T-helper 9 cell (primary cell): Measurements from ENCODE around the gene DACT3.

Source experiments
- DNase-seq: peaks from one replicate; pipeline ENCODE4 v3.0.0-alpha.2; 2020

DACT3 gene

DNA sequence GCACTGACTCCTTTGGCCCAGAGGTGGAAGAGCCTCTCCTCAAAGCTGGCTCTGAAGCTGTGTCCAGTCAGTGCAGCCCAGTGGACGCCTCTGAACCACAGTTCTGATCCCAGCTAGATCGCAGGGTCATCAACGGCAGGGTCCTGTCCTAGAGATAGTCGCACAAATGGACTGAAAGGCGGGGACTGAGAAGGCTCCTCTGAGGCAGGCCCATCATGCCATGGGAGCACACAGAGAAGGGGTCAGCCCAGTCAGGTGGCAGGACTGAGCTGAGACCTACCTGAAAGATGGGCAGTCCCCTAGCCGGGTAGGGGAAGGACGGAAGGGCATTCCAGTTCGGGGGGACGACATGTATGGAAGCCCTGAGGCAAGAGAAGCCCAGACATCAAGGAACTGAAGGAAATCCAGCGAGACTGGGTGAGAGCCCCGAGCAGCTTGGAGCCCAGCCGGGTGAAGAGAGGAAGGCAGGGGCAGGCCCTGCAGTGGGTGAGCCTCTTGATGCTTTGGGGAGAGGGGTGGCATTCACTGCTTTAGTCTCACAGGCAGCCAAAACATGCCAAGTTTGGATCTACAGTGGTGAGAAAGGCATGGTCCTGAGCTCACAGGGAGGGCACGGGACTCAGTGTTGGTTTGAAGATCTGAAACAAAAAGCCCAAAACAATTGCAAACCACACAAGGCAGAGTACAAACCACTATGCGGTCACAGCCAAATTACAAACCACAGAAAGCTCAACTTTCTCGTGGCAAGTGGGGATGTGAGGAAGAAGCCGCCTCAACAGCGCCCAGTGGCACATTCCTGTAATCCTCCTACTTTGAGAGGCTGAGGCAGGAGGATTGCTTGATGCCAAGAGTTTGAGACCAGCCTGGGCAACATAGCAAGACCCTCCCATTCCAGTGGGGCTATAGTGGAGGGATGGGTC is 49.9 kb downstream of the DACT3 start:
- DNase-seq, result no peak

DNA sequence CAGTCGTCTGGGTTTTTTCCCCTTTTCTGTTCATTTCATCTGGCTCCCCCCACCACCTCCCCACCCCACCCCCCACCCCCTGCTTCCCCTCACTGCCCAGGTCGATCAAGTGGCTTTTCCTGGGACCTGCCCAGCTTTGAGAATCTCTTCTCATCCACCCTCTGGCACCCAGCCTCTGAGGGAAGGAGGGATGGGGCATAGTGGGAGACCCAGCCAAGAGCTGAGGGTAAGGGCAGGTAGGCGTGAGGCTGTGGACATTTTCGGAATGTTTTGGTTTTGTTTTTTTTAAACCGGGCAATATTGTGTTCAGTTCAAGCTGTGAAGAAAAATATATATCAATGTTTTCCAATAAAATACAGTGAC is 50.6 kb downstream of the DACT3 start:
- DNase-seq, result no peak

DNA sequence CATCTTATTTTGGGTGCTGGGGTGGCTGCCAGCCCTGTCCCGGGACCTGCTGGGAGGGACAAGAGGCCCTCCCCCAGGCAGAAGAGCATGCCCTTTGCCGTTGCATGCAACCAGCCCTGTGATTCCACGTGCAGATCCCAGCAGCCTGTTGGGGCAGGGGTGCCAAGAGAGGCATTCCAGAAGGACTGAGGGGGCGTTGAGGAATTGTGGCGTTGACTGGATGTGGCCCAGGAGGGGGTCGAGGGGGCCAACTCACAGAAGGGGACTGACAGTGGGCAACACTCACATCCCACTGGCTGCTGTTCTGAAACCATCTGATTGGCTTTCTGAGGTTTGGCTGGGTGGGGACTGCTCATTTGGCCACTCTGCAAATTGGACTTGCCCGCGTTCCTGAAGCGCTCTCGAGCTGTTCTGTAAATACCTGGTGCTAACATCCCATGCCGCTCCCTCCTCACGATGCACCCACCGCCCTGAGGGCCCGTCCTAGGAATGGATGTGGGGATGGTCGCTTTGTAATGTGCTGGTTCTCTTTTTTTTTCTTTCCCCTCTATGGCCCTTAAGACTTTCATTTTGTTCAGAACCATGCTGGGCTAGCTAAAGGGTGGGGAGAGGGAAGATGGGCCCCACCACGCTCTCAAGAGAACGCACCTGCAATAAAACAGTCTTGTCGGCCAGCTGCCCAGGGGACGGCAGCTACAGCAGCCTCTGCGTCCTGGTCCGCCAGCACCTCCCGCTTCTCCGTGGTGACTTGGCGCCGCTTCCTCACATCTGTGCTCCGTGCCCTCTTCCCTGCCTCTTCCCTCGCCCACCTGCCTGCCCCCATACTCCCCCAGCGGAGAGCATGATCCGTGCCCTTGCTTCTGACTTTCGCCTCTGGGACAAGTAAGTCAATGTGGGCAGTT is 51.2 kb downstream of the DACT3 start:
- no peak for DNase-seq

DNA sequence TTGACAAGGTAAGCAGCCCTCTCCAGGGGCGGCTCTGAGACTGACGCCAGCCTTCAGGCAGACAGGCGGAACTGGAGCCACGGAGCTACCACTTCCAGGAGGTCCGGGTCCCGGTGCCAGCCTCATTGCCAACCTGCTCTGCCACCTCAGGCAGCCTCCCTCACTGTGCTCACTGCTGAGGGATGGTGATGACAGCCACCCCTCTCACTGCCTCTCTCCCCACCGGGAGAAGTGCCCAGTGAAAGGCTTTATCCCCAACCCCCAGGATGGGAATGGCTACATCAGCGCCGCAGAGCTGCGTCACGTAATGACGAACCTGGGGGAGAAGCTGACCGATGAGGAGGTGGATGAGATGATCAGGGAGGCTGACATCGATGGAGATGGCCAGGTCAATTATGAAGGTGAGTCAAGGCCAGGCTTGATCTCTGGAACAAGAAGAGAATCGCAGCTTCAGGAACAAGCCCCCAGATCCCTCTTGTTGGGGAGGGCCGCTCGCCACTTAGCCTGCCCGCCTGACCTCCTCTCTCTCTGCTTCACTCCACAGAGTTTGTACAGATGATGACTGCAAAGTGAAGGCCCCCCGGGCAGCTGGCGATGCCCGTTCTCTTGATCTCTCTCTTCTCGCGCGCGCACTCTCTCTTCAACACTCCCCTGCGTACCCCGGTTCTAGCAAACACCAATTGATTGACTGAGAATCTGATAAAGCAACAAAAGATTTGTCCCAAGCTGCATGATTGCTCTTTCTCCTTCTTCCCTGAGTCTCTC is 52.2 kb downstream of the DACT3 start:
- DNase-seq, result no peak

DNA sequence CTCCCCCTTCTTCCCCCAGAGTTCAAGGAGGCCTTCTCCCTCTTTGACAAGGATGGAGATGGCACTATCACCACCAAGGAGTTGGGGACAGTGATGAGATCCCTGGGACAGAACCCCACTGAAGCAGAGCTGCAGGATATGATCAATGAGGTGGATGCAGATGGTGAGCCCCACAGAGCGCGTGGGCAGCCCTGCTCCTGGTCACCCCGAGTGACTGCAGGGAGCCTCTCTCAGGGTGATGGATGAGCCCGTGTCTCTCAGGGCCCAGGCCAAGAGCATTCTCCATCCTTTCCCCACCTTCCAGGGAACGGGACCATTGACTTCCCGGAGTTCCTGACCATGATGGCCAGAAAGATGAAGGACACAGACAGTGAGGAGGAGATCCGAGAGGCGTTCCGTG is 52.8 kb downstream of the DACT3 start:
- no peak for DNase-seq

DNA sequence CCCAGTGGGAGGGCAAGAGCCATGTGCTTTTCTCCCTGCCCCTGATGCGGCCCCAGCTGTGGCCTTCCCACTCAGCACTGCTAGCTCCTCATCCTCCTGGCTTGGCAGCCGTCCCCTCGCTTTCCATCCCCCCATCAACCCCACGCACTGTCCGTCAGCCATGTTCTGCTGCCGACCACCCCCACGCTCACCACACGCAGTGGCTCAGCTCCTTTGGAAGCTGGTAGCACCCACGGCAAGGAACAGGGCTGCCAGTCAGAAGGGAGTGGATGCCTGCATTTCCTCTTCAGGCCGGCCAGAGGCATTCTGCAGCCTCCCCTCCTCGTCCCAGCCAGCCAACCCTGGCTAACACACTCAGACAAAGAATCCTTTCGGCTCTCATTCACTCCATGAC is 53.5 kb downstream of the DACT3 start:
- DNase-seq, result no peak

DNA sequence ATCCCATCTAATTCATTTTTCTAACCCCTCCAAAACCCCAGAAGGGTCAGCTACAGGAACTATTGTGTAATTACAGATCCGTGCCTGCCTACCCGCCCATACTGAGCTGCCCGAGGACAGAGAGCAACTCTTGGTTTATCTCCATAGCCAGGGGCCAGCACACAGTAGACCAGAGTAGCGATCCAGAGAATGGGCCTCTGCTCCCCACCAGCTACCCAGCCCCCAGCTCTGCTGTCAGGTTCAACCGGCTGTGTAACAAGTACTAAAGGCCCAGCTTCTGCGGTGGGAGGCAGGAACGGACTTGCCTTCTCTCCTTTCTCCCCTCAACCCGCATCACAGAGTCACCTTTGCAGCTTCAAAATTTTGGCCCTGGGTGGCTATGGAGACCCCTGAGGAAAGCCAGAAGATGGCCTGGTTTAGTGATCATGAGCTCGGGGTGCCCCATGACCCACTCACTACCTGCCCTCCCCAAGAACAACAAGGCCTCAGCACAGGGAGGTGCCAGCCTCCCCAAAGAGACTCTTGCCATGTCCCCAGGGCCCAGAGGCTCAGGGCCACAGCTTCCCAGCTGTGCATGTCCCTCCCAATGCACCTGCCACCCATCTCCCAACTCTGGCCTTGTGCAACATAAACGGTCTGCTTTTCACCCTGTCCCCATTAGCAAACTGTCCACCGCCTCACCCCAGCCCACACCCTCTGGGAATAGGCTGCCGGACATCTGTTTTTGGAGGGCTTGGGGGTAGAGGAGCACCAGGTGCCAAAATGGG is 54.1 kb downstream of the DACT3 start:
- no peak for DNase-seq

DNA sequence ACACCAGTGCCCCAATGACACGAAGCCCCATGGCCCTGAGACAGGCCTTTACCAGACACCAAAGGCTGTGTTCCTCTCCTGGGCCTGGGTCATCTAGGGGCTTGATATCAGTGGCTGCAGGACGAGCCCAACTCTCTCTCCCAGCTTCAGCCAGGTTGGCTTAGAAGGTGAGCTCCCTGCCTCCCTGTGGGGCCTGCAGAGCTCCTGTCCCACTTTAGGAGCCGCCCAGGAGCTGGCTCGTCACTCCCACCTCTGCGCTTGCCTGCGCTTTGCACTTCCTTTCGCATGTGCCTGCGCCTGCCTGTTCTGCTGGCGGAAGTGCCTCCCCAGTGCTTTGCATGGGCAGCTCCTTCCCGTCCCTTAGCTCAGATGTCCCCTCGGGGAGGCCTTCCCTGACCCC is 55.0 kb downstream of the DACT3 start:
- no peak for DNase-seq

DNA sequence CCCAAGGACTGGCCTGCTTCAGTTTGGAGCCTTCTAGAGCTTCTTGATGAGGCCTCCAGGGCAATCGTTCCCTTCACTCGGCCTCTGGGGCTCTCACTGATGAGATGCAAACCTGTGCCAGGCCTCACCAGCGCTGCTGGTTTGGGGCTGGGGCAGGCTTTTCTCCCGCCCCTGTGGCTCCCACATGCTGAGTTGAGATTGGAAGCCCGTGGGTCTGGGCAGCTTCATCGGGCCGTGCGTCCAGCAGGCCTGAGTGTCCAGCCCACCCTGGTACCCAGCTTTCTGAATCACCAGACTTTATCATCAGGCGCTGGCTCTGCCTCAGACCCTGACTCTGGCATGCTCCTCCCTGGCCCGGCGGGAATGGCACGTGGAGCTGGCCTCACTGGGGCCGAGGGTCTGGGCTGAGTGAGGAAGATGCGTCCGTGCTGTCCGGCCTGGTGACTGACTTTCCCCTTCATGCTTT is 55.6 kb downstream of the DACT3 start:
- DNase-seq, result no peak

DNA sequence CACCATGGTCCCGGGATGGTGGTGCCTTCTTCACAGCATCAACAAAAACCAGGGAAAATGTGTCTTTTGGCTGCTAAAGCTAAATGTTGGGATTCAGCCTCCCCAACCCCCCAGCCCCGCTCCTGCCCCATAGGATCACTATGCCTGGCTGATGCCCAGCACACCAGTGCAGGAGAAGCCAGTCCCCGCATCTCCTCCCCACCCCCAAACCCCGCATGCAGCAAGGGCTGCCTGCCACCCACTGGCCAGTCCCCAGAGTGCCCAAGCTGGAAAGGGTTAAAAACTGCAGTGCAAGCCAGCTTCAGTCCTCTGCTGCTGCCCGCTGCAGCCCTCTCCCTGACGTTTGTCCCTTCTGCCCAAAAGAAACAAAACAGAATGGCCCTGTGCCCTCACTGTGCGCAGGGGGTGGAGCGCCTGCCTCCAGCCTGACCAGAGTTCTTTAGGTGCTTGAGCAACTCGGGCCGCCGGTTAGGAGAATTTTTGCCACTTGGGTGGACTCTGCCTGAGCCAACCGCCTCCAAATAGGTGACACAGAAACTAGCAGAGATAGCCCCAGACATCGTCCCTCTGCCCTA is 56.1 kb downstream of the DACT3 start:
- DNase-seq, result no peak

DNA sequence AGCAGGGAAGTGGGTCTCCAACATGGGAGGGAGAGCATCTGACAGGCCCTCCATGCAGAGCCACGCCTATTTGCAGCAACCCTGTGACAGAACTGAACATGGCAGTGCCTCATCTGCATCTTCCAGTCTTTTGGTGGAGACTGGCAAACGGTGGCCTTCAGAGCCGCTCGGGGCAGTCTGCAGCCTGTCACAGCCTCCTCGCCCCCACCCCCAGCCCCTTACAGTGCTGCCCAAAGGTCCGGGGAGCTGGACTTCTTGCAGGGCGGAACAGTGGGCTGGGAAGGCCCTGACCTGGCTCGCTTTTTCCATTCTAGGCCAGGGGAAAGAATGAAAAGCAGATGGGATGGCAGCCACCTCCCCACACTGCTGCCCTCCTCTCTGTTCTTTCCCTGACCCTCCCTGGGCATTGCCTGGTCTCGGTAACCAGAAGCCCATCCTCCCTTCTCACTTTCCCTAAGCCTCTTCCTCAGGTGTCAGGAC is 57.2 kb downstream of the DACT3 start:
- no peak for DNase-seq

DNA sequence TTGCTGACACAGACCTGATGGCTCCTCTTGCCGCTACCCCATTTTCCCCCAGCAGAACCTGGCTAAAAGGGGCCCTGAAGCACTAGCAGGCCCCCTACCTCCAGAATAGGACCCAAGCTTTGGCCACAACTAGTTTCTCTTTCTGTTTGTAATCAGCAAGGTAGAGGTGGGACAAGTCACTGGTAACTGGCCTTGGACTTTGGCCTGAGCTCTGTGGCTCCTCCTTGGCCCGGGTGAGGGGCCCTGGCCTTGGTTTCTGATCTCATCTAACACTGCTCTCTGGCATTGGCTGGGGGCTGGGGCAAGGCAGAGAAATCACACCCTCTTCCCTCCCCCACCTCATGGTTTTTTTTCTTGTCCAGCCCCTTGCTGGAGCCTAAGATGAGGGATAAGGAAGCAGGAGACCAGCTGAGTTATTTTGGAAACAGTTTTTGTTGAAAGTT is 57.8 kb downstream of the DACT3 start:
- no peak for DNase-seq

DNA sequence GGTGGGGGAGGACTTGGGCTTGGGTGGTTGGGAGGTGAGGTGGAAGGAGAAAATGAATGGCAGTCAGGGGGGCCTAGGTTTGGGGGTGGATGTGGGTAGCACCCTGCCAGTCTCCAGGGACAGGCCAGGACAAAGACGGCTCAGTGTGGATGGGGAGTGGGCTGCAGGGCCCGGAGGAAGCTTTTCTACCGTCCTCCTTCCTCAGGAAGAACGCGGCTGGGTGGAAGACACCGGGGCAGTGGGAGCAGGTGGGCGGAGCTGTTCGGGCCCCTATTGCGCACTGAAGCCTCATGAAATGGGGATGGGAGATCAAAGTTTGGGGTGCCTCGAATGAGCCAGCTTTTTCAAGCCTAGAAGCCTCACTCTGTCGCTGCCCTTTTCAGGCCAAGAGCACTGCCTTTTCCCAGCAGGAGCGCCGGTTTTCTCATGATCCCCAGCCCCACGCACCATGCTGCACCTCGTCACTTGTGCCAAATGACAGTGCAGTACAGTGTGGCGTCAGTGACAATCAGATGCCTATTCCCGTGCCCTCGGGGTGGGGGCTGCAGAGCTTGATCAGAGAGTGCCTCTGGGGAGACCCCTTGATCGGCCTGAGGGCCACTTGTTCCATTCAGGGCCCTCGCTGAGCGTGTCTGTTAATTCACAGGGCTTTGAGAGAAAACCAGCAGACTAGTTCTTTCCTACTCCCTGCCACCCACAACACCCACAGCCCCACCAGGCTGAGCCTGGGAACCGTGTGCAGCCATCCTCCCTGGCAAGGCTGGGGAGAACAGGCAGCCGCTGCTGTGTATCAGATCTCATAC is 58.4 kb downstream of the DACT3 start:
- no peak for DNase-seq

DNA sequence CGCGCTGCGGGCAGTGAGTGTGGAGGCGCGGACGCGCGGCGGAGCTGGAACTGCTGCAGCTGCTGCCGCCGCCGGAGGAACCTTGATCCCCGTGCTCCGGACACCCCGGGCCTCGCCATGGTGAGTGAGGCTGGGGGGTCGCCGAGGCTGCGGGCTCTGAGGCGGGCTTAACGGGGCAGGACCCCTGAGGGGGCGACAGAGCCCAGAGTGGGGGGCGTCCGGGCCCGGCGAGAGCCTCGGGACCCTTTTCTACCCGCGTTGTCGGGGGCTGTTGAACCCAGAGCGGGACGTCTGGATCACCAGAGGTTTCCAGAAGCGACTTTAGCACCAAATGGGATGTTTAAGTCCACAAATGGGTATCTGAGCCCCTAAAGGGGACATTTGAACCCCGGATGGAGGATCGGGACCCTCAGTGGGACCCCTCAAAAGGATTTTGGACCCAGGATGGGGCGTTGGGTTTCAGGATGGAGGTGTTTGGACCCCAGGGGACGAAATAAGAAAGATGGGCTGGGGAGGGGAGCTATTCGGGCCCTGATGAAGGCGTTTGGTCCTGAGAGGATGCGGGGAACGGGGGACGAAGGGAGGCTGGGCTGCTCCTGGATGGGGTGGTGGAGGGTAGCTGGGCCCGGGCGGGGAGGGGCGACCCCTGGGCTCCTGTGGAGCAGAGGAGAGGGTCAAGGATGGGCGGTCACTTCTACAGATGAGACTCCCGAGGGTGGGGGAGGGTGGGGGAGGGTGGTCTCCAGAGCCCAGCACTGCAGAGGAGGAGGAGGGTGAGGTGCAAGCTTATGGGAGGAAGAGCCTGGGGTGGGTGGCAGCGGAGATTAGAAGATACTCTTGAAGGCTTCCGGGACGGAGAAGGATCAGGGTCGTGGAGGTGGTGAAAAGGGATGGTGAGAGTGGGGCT is 59.4 kb downstream of the DACT3 start, which contains the start of gene CALM3:
CALM3 (plus strand) TSS at position 13 of the 907 bp plus-strand sequence; CDS start at position 118, 105 bp downstream.
- DNase-seq, result no peak

DNA sequence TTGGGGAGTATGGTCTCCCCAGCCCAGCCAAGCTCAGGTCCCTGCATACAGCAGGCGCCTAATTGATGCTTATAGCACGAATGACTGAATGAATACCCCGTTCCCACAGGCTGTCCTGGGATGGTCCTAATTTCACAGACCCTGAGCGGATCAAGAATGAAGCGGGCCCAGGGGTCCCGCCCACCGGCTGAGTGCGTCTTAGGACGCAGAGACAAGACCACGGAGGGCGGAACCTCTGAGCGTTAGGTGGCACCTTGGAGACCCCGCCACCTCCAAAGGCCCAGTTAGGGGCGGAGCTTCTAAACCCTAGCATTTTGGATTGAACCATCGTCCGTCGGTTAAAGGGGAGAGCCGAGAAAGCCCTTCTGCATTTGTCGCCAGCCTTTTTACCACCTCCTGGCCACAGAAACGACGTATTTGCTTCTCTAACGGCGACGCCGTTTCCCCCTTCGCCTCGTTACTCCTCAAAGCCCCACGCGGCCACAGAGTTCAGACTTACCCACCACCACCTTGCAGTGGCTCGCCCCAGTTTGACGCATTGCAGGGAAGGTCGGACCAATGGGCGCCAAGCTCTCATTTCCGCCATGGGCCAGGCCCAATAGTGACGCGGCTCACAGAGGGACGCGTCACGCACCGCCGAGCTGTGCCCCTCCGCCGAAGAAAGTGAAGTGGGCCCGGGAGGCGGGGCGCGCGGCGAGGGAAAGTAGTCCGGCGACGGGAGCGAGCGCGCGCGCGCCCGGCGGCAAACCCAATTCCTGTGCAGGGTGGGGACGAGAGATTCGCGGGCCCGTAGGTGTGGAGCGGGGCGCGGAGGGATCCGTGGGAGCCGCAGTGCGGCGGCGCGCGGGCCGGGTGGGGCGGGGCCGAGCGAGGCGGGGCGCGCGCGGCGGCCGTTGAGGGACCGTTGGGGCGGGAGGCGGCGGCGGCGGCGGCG is 60.3 kb downstream of the DACT3 start:
- DNase-seq, result peak; percentile 96

DNA sequence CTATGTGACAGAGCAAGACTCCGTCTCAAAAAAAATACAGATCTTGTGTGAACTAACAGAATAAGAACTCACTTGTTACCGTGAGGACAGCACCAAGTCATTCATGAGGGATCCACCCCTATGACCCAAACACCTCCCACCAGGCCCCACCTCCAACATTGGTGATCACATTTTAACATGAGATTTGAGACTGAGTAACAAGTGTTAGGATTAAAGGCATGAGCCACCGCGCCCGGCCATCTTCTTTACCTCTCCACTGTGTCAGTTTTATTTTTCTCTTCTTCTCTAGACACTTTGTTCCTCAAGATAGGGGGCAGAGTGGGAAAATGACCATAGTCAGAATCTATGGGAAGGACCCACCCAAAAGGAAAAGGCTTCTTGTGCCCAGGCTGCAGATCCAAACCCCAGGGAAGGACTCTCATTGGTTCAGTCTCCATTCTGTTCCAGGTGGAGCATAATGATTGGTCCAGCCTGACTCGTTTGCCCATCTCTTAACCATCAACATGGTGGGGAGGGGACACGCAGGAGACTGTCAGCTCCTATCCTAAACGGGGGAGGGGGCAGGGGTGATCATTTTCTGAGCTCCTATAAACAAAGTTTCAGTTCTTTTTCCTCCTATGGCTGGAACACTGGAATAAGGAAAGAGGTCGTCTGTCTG is 61.1 kb downstream of the DACT3 start:
- no peak for DNase-seq

DNA sequence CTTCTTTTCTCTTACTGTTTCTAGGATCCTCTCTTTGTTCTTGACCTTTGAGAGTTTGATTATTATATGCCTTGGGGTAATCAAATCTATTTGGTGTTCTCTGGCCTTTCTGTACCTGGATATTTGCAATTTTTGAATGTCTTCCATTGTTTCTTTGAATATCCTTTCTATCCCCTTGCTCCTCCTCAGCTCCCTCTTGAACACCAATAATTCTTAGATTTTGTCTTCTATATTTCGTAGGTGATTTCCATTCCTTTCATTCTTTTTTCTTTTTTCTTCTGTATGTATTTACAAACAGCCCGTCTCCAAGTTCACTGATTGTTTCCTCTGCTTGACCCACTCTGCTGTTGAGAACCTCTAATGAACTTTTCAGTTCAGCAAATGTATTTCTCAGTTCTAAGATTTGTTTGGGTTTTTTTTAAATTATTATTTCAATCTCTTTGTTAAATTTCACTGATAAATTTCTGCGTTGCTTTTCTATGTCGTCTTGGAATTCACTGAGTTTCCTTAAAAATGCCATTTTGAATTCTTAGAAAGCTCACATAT is 62.5 kb downstream of the DACT3 start:
- no peak for DNase-seq
